H1 (cell line): ENCODE results near the gene KIAA1328. TPM values are rescaled to one million over a fixed set of nuclear protein-coding genes. Genes with fewer than 3 reads are reported as not detected.

Experiments
- CTCF ChIA-PET: fragments of 300-600 bp; sonication (Branson Sonifier 250); formaldehyde crosslinking; loops from one replicate; lab custom pipeline; 2021; ENCODE audit not compliant: partially characterized antibody; lab: Charles Lee
- POLR2A ChIA-PET: fragments of 300-600 bp; sonication (Branson Sonifier 250); formaldehyde crosslinking; loops from one replicate; lab custom pipeline; 2021; ENCODE audit warnings: inconsistent platforms; ENCODE audit not compliant: partially characterized antibody; lab: Charles Lee
- DNase-seq, 2 experiments: peaks; one replicate each; pipeline versions ENCODE4 v3.0.0 to v3.0.0-alpha.2; 2010 to 2022; ENCODE audit warnings: low spot score in 2 of 2, low read depth in 1 of 2, mixed read lengths in 1 of 2
- FAIRE-seq: peaks from 2 replicates; lab custom pipeline; 2011; peaks lifted over from hg19 to GRCh38; lab: Jason Lieb, UNC
- H2AFZ ChIP-seq: 2 replicates; pipeline ENCODE4 v1.8.1; 2012; ENCODE audit warnings: low read length, inconsistent platforms
- H2AK5ac ChIP-seq: 2 replicates; pipeline ENCODE4 v1.6.1; 2013; ENCODE audit warnings: low read depth, low read length
- H2BK120ac ChIP-seq: replicated peaks from 2 replicates; pipeline ENCODE3; 2013; ENCODE audit warnings: low read depth, low read length, inconsistent platforms
- H2BK12ac ChIP-seq: 2 replicates; pipeline ENCODE4 v1.6.1; 2013; ENCODE audit warnings: low read depth, low read length
- H2BK15ac ChIP-seq: 2 replicates; pipeline ENCODE4 v1.6.1; 2013; ENCODE audit warnings: low read length
- H2BK20ac ChIP-seq: 2 replicates; pipeline ENCODE4 v1.6.1; 2013; ENCODE audit warnings: low read length
- H2BK5ac ChIP-seq: 2 replicates; pipeline ENCODE4 v1.6.1; 2013; ENCODE audit warnings: low read depth, low read length
- H3K14ac ChIP-seq: 2 replicates; pipeline ENCODE4 v1.6.1; 2013; ENCODE audit warnings: inconsistent platforms; ENCODE audit not compliant: insufficient read length
- H3K18ac ChIP-seq: 2 replicates; pipeline ENCODE4 v1.6.1; 2013; ENCODE audit warnings: low read length; ENCODE audit errors: extremely low read depth
- H3K23ac ChIP-seq: 2 replicates; pipeline ENCODE4 v1.6.1; 2013; ENCODE audit warnings: inconsistent platforms; ENCODE audit not compliant: insufficient read length
- H3K23me2 ChIP-seq: 2 replicates; pipeline ENCODE4 v1.6.1; 2013; ENCODE audit warnings: low read depth, low read length
- H3K27ac ChIP-seq: 2 replicates; pipeline ENCODE4 v1.6.1; 2011; ENCODE audit warnings: low read depth, low read length, inconsistent platforms
- H3K27me3 ChIP-seq, 4 experiments: replicated peaks in 1 of 4; 1 replicate in 1 of 4; 2 replicates in 3 of 4; pipeline versions ENCODE4 v1.6.1 to v1.8.1; 2011 to 2013; ENCODE audit warnings: low read length in 3 of 4, mild to moderate bottlenecking in 3 of 4, inconsistent platforms in 2 of 4, mixed read lengths in 2 of 4, moderate library complexity in 1 of 4; ENCODE audit not compliant: control insufficient read depth in 3 of 4, insufficient read depth in 3 of 4; ENCODE audit errors: extremely low read depth in 1 of 4
- H3K36me3 ChIP-seq, 4 experiments: 2 replicates each; pipeline versions ENCODE4 v1.6.1 to v1.8.1; 2011 to 2013; ENCODE audit warnings: mild to moderate bottlenecking in 4 of 4, low read length in 3 of 4, moderate library complexity in 2 of 4, control low read depth in 1 of 4, inconsistent platforms in 1 of 4; ENCODE audit not compliant: insufficient read depth in 4 of 4, control insufficient read depth in 2 of 4
- H3K4ac ChIP-seq: replicated peaks from 2 replicates; pipeline ENCODE3; 2013; ENCODE audit warnings: low read length, low read depth, mixed read lengths, inconsistent platforms; ENCODE audit not compliant: insufficient read length
- H3K4me1 ChIP-seq, 4 experiments: replicated peaks in 1 of 4; 1 replicate in 1 of 4; 2 replicates in 3 of 4; pipeline versions ENCODE4 v1.6.1 to v1.8.1; 2011 to 2013; ENCODE audit warnings: low read length in 3 of 4, inconsistent platforms in 2 of 4, mixed read lengths in 1 of 4; ENCODE audit not compliant: insufficient read depth in 4 of 4, control insufficient read depth in 3 of 4
- H3K4me2 ChIP-seq, 2 experiments: 2 replicates each; pipeline versions ENCODE4 v1.6.1 to v1.8.1; 2011 to 2013; ENCODE audit warnings: low read depth in 2 of 2, low read length in 2 of 2, control low read depth in 1 of 2, inconsistent platforms in 1 of 2, mild to moderate bottlenecking in 1 of 2; ENCODE audit not compliant: insufficient read depth in 1 of 2
- H3K4me3 ChIP-seq, 4 experiments: fragments of 200-600, 300-600 bp in 1 of 4; sonication (generic), shearing (Covaris generic), sonication (Bioruptor Twin) in 1 of 4; 2 replicates each; pipeline versions ENCODE4 v1.5.1 to v1.8.1; 2011 to 2016; ENCODE audit warnings: low read length in 4 of 4, low read depth in 3 of 4, control low read depth in 2 of 4, inconsistent platforms in 2 of 4, mild to moderate bottlenecking in 2 of 4, mixed read lengths in 1 of 4, moderate library complexity in 1 of 4; ENCODE audit not compliant: insufficient read depth in 2 of 4; ENCODE audit errors: extremely low read depth in 1 of 4
- H3K56ac ChIP-seq: replicated peaks from 2 replicates; pipeline ENCODE3; 2013; ENCODE audit warnings: low read depth, mild to moderate bottlenecking, mixed read lengths, low read length, inconsistent platforms; ENCODE audit not compliant: insufficient read length
- H3K79me1 ChIP-seq: 2 replicates; pipeline ENCODE4 v1.6.1; 2013; ENCODE audit warnings: low read depth, low read length, control low read depth
- H3K79me2 ChIP-seq, 2 experiments: 2 replicates each; pipeline versions ENCODE4 v1.6.1 to v1.8.1; 2012 to 2013; ENCODE audit warnings: low read length in 2 of 2, mild to moderate bottlenecking in 2 of 2, inconsistent platforms in 1 of 2; ENCODE audit not compliant: insufficient read depth in 2 of 2, control insufficient read depth in 1 of 2
- H3K9ac ChIP-seq, 4 experiments: replicated peaks in 1 of 4; 1 replicate in 1 of 4; 2 replicates in 3 of 4; pipeline versions ENCODE4 v1.6.1 to v1.8.1; 2011 to 2013; ENCODE audit warnings: low read depth in 3 of 4, low read length in 3 of 4, control low read depth in 2 of 4, mild to moderate bottlenecking in 2 of 4, moderate library complexity in 2 of 4, inconsistent platforms in 1 of 4; ENCODE audit errors: extremely low read depth in 1 of 4
- H3K9me3 ChIP-seq, 2 experiments: 2 replicates each; pipeline versions ENCODE4 v1.6.1 to v1.8.1; 2012 to 2013; ENCODE audit warnings: mild to moderate bottlenecking in 2 of 2, moderate library complexity in 2 of 2, control low read depth in 1 of 2, inconsistent platforms in 1 of 2, low read depth in 1 of 2, low read length in 1 of 2, mixed read lengths in 1 of 2; ENCODE audit not compliant: insufficient read depth in 2 of 2
- H4K20me1 ChIP-seq, 2 experiments: replicated peaks in 1 of 2; 2 replicates each; pipeline versions ENCODE3 to v1.8.1; 2011 to 2013; ENCODE audit warnings: inconsistent platforms in 2 of 2, low read length in 2 of 2, mild to moderate bottlenecking in 1 of 2; ENCODE audit not compliant: insufficient read depth in 2 of 2, control insufficient read depth in 1 of 2
- H4K5ac ChIP-seq: 2 replicates; pipeline ENCODE4 v1.6.1; 2013; ENCODE audit warnings: low read length, low read depth, mixed read lengths, inconsistent platforms; ENCODE audit not compliant: insufficient read length
- H4K8ac ChIP-seq: 2 replicates; pipeline ENCODE4 v1.8.0; 2013; ENCODE audit warnings: mild to moderate bottlenecking, moderate library complexity, low read length, inconsistent platforms; ENCODE audit not compliant: insufficient read depth; ENCODE audit errors: extremely low read depth
- H4K91ac ChIP-seq: replicated peaks from 2 replicates; pipeline ENCODE3; 2013; ENCODE audit warnings: low read length, mixed read lengths, inconsistent platforms; ENCODE audit not compliant: insufficient read length
- CEBPB ChIP-seq: IDR thresholded peaks from 2 replicates; pipeline ENCODE4 v1.6.1; 2012; ENCODE audit warnings: low read depth, low read length
- JUND ChIP-seq: IDR thresholded peaks from 2 replicates; pipeline ENCODE4 v1.6.1; 2011; ENCODE audit warnings: mild to moderate bottlenecking, improper control_type of control experiment, low read length
- KDM5A ChIP-seq: fragments of 200-600 bp; IDR thresholded peaks from 2 replicates; pipeline ENCODE4 v1.7.1; 2012; ENCODE audit warnings: mild to moderate bottlenecking, low read length, inconsistent platforms, mixed read lengths
- POLR2AphosphoS5 ChIP-seq: IDR thresholded peaks from 2 replicates; pipeline ENCODE4 v1.6.1; 2011; ENCODE audit warnings: low read depth, low read length
- POU5F1 ChIP-seq: IDR thresholded peaks from 2 replicates; pipeline ENCODE4 v1.6.1; 2011; ENCODE audit warnings: low read depth, mild to moderate bottlenecking, low read length, moderate library complexity
- RAD21 ChIP-seq, 2 experiments: IDR thresholded peaks in 1 of 2; conservative IDR thresholded peaks in 1 of 2; 2 replicates each; pipeline ENCODE4 v1.6.1; 2011; ENCODE audit warnings: low read depth in 2 of 2, low read length in 2 of 2, improper control_type of control experiment in 1 of 2, inconsistent platforms in 1 of 2, mild to moderate bottlenecking in 1 of 2, moderate library complexity in 1 of 2
- RBBP5 ChIP-seq: IDR thresholded peaks from 2 replicates; pipeline ENCODE4 v1.7.1; 2012; ENCODE audit warnings: low read depth, mild to moderate bottlenecking, inconsistent platforms, low read length, moderate library complexity, borderline replicate concordance
- RNF2 ChIP-seq: fragments of 200-900, 300-1000 bp; sonication (generic); IDR thresholded peaks from 2 replicates; pipeline ENCODE4 v1.7.1; 2016; ENCODE audit warnings: borderline replicate concordance, low read depth, mild to moderate bottlenecking, antibody characterized with exemption, low read length; ENCODE audit not compliant: poor library complexity, severe bottlenecking; ENCODE audit errors: missing control alignments
- SAP30 ChIP-seq: fragments of 300-600 bp; sonication (generic); IDR thresholded peaks from 2 replicates; pipeline ENCODE4 v1.7.1; 2012; ENCODE audit warnings: low read length, moderate library complexity, mild to moderate bottlenecking, inconsistent platforms; ENCODE audit not compliant: insufficient read depth, insufficient replicate concordance
- ZNF274 ChIP-seq: IDR thresholded peaks from 2 replicates; pipeline ENCODE4 v1.7.0; 2012; ENCODE audit warnings: low read length, borderline replicate concordance; ENCODE audit errors: extremely low read depth
- WGBS, 2 experiments: shearing (Covaris generic) in 1 of 2; methylation state at CpG; one replicate each; pipeline versions ENCODE4 v1.1.6 to v1.1.7; 2013 to 2015; ENCODE audit warnings: low lambda C conversion rate in 2 of 2, mixed read lengths in 2 of 2, inconsistent platforms in 1 of 2, low coverage in 1 of 2, missing lambda C conversion rate in 1 of 2; ENCODE audit not compliant: insufficient replicate concordance in 2 of 2, insufficient coverage in 1 of 2, insufficient read length in 1 of 2; ENCODE audit errors: extremely low coverage in 1 of 2, missing lambda C conversion rate in 1 of 2; 5-methylcytosine and 5-hydroxymethylcytosine counted together
- polyA plus RNA-seq, 7 experiments: library from polyadenylated mRNA; depleted of rRNA in 3 of 7; stranded (reverse) in 5 of 7; unstranded in 2 of 7; fragments of >200 nt in 5 of 7; fragments of 200-250 nt in 2 of 7; gene quantifications; 1 replicate in 5 of 7; 2 replicates in 1 of 7; 4 replicates in 1 of 7; pipeline versions ENCODE4 v1.2.1 to v1.2.3, GENCODE V29; 2011 to 2013; ENCODE audit warnings: missing spikeins in 2 of 7, mixed read lengths in 2 of 7
- total RNA-seq: library from RNA; stranded (reverse); fragmentation: NEBNext Ultra II Directional; extraction: Animal tissue kit (Norgen Biotek cat#: 25700); gene quantifications from 2 replicates; pipeline ENCODE4 v1.2.1, GENCODE V29; 2021
- TF ChIP-seq, protein P1 (sequence below): IDR thresholded peaks from 2 replicates; pipeline ENCODE4 v1.6.1; 2011; ENCODE audit warnings: low read length, improper control_type of control experiment

KIAA1328 gene
- total and polyA plus RNA-seq, 2 of the 8 experiments (the other 6 are each of a cell fraction or from before 2014, with no cell fraction given): 2.6 to 5.7 TPM

DNA sequence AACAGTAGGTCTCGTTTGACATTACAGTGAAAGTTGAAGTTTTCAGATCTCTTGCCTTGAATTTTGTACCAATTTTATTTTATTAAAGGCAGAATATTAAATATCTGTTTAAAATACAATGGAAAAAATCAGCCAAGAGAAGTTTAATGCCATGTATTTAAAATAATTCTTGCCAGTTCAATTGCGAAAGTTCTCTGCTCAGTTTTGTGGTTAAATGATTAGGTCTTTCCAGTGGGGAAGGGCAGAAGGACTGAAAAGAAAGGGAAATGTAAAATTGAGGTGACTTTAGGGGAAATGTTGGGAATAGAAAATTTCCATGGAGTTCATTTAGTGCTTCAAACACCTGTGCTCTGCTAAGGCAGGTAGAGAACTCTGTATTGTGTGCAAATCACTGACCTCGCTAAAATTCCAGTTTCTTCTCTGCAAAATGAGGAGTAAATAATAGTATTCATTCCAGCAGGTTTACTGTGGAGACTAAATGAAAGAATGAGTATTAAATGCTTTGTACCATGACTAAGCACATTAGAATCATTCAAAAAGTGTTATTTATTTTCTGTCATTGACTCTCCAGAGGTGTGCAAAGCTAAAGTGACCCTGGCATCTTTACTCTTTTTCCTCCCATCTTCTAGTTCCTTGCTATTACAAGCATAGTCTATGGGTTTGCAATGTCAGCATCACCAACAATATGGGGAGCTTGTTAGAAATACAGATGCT lies 74.4 kb downstream of the KIAA1328 start:
- no peak overlapping the region for H4K5ac ChIP-seq
- WGBS, 2 experiments: 69% methylated on average over 3 of the region's 3 CpGs; no CpG with 5 or more reads in 1 of the 2 experiments
- no peak overlapping the region for H3K14ac ChIP-seq
- no peak for FAIRE-seq
- H3K4me3 ChIP-seq: no peak overlapping the region
- H3K9ac ChIP-seq: no peak overlapping the region
- ChIA-PET CTCF (interaction anchor here (1.2 kb wide), 1 partner anchor 14 kb away, joined by 3 read pairs; no protein-coding TSS in a partner anchor), POLR2A (no interaction called here)
- DNase-seq: no peak
- no peak overlapping the region for H3K27ac ChIP-seq
- no peaks in the 10 kb centered on the region for H3K23me2 ChIP-seq
- H3K4me2 ChIP-seq: no peak overlapping the region
- no peak overlapping the region for H2BK15ac ChIP-seq
- no peak overlapping the region for H2AK5ac ChIP-seq
- H2BK12ac ChIP-seq: no peak overlapping the region
- no peaks in the 10 kb centered on the region for H3K27me3 ChIP-seq
- H4K20me1 ChIP-seq: no peaks in the 10 kb centered on the region
- no peaks in the 10 kb centered on the region for H3K79me2 ChIP-seq
- no peak overlapping the region for H2BK120ac ChIP-seq
- H3K18ac ChIP-seq: no peak overlapping the region
- H2BK20ac ChIP-seq: no peak overlapping the region
- no peak overlapping the region for H4K91ac ChIP-seq
- no peak overlapping the region for H3K4ac ChIP-seq
- no peaks in the 10 kb centered on the region for H3K36me3 ChIP-seq
- no peaks in the 10 kb centered on the region for H3K79me1 ChIP-seq
- H3K9me3 ChIP-seq: peaks cover 0 to 2% of the 10 kb centered on the region in 2 experiments; a peak in 1 of 4 replicates
- no peak overlapping the region for H4K8ac ChIP-seq
- H3K56ac ChIP-seq: no peak overlapping the region
- H3K4me1 ChIP-seq: no peaks in the 10 kb centered on the region
- H2BK5ac ChIP-seq: no peak overlapping the region
- H2AFZ ChIP-seq: no peak overlapping the region
- H3K23ac ChIP-seq: no peak overlapping the region
- no peak for TF ChIP-seq POU5F1
- TF ChIP-seq JUND: no peak
- TF ChIP-seq KDM5A: no peak
- TF ChIP-seq, protein P1, sequence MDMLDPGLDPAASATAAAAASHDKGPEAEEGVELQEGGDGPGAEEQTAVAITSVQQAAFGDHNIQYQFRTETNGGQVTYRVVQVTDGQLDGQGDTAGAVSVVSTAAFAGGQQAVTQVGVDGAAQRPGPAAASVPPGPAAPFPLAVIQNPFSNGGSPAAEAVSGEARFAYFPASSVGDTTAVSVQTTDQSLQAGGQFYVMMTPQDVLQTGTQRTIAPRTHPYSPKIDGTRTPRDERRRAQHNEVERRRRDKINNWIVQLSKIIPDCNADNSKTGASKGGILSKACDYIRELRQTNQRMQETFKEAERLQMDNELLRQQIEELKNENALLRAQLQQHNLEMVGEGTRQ: no peak
- TF ChIP-seq ZNF274: no peak
- no peak for TF ChIP-seq CEBPB
- TF ChIP-seq SAP30: no peak
- TF ChIP-seq RAD21 (IDR thresholded peaks at IDR 0.05 in 1 of 2, conservative IDR thresholded peaks at IDR 0.05 in 1 of 2; ENCODE audit: low read depth in 2 of 2, low read length in 2 of 2): no peak
- TF ChIP-seq RBBP5: no peak
- no peak for TF ChIP-seq POLR2AphosphoS5
- TF ChIP-seq RNF2: no peak
